Natural killer cell (primary cell): ENCODE measurements around the gene VOPP1. TPM values are rescaled to one million over a fixed set of nuclear protein-coding genes. Genes with fewer than 3 reads are reported as not detected.

Experiments
- ATAC-seq, 3 donors: fragments of 150-1000 bp in 2 of 3; fragments of 200-7000 bp in 1 of 3; cut with Tn5 transposase; 1 replicate in 1 of 3; 2 replicates in 2 of 3; pipeline ENCODE4 v1.10.0; 2021; ENCODE audit warnings: mild to moderate bottlenecking in 2 of 3, moderate library complexity in 2 of 3
- DNase-seq, 2 donors: peaks; one replicate each; pipeline versions ENCODE4 v3.0.0 to v3.0.0-alpha.2; 2013 to 2021; ENCODE audit warnings: mixed read lengths in 1 of 2
- H3K27ac ChIP-seq: one replicate; pipeline ENCODE4 v1.5.1; 2013; ENCODE audit warnings: mild to moderate bottlenecking, low read length
- H3K27me3 ChIP-seq: one replicate; pipeline ENCODE4 v1.6.1; 2013; ENCODE audit warnings: low read length; ENCODE audit not compliant: control insufficient read depth, insufficient read depth
- H3K36me3 ChIP-seq: one replicate; pipeline ENCODE4 v1.6.1; 2013; ENCODE audit warnings: low read length; ENCODE audit not compliant: control insufficient read depth, insufficient read depth
- H3K4me1 ChIP-seq: one replicate; pipeline ENCODE4 v1.6.1; 2013; ENCODE audit warnings: low read length; ENCODE audit not compliant: control insufficient read depth, insufficient read depth
- H3K4me3 ChIP-seq: one replicate; pipeline ENCODE4 v1.5.1; 2013; ENCODE audit warnings: low read length
- H3K9me3 ChIP-seq: one replicate; pipeline ENCODE4 v1.6.1; 2013; ENCODE audit warnings: low read length; ENCODE audit not compliant: control insufficient read depth, insufficient read depth
- H3K27ac Mint-ChIP-seq, 2 donors: one replicate each; pipeline ENCODE4 v1.8.0; 2022; ENCODE audit warnings: mild to moderate bottlenecking in 2 of 2, mixed read lengths in 2 of 2, moderate library complexity in 1 of 2
- H3K27me3 Mint-ChIP-seq, 2 donors: one replicate each; pipeline ENCODE4 v1.8.0; 2022; ENCODE audit warnings: low read depth in 2 of 2, mixed read lengths in 2 of 2
- H3K36me3 Mint-ChIP-seq: one replicate; pipeline ENCODE4 v1.8.0; 2022; ENCODE audit warnings: mixed read lengths
- H3K4me1 Mint-ChIP-seq, 2 donors: one replicate each; pipeline ENCODE4 v1.8.0; 2022; ENCODE audit warnings: mixed read lengths in 2 of 2
- H3K4me3 Mint-ChIP-seq: one replicate; pipeline ENCODE4 v1.8.0; 2022; ENCODE audit warnings: mild to moderate bottlenecking, moderate library complexity, mixed read lengths
- H3K9me3 Mint-ChIP-seq, 2 donors: one replicate each; pipeline ENCODE4 v1.8.0; 2022; ENCODE audit warnings: mixed read lengths in 2 of 2
- WGBS: methylation state at CpG from one replicate; pipeline ENCODE4 v1.1.7; 2013; ENCODE audit warnings: missing lambda C conversion rate; ENCODE audit not compliant: insufficient coverage; 5-methylcytosine and 5-hydroxymethylcytosine counted together
- intact Hi-C: fragments of 100-400 bp; cut with micrococcal nuclease; formaldehyde crosslinking; loops from one replicate; pipeline ENCODE4 v1.14.2; 2022
- total RNA-seq, 4 donors: library from RNA; stranded (reverse); fragments of 120-200 nt in 1 of 4; gene quantifications; one replicate each; pipeline versions ENCODE4 v1.2.3 to v1.2.4, GENCODE V29; 2013 to 2022
- TF ChIP-seq, protein P1 (sequence below): fragments of 200-600 bp; IDR thresholded peaks from one replicate; pipeline ENCODE4 v1.8.0; 2022; ENCODE audit warnings: antibody characterized with exemption

Gene VOPP1
- total RNA-seq, 3 donors from 2014 or later (not counting 1 experiment from before 2014, with no cell fraction given): 79.3 to 115 (median 110) TPM

DNA sequence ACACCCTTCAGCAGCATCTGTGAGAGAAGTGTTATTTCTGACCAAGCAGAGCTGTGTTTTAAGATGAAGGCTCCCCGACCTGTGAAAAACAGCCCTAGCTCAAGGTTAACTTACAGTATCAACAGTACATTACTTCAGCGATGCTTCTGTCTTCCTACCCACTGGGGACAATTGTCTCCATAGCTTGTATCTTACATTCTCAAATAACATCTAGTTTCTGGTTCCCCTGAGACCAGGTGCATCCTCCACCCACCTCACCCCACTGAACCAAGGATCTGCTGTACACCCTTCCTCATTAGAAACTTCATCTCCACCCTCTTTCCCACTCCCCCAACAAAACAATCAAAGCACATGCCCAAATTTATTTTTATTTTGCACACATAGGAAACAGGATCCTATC, 102.0 kb downstream of the VOPP1 start:
- Histone ChIP-seq H3K9me3 (no peaks in the 10 kb centered on the region), H3K27me3 (no peaks in the 10 kb centered on the region), H3K36me3 (peaks cover 6% of the 10 kb centered on the region), H3K27ac (no peak overlapping the region), H3K4me3 (no peak overlapping the region), H3K4me1 (peaks cover 26% of the 10 kb centered on the region)
- Mint-ChIP-seq H3K27me3 (no peaks in the 10 kb centered on the region), H3K36me3 (peaks cover 3% of the 10 kb centered on the region), H3K4me3 (no peak overlapping the region), H3K27ac (peak overlapping the region; percentile 21 to 49), H3K4me1 (peaks cover 31 to 33% of the 10 kb centered on the region in 2 donors), H3K9me3 (no peaks in the 10 kb centered on the region)
- DNase-seq: no peak
- intact Hi-C loops: no loop called here
- TF ChIP-seq, protein P1, sequence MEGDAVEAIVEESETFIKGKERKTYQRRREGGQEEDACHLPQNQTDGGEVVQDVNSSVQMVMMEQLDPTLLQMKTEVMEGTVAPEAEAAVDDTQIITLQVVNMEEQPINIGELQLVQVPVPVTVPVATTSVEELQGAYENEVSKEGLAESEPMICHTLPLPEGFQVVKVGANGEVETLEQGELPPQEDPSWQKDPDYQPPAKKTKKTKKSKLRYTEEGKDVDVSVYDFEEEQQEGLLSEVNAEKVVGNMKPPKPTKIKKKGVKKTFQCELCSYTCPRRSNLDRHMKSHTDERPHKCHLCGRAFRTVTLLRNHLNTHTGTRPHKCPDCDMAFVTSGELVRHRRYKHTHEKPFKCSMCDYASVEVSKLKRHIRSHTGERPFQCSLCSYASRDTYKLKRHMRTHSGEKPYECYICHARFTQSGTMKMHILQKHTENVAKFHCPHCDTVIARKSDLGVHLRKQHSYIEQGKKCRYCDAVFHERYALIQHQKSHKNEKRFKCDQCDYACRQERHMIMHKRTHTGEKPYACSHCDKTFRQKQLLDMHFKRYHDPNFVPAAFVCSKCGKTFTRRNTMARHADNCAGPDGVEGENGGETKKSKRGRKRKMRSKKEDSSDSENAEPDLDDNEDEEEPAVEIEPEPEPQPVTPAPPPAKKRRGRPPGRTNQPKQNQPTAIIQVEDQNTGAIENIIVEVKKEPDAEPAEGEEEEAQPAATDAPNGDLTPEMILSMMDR: no peak
- no peak for ATAC-seq
- 49% methylated on average over 2 of the region's 2 CpGs for WGBS

DNA sequence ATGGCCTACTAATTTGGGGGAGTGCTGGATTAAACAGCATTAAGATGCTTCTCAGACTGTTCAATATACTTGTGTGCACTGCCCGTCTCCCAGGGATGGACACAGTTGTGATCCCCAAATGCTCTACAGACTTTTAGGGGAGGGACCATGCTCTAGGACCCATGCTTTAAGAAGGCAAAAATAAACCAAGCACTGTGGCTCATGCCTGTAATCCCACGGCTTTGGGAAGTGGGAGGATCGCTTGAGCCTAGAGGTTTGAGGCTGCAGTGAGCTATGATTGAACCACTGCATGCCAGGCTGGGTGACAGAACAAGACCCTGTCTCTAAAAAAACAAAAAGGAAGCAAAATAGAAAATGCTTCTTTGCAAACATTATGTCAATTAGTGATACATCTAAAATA, 102.6 kb downstream of the VOPP1 start:
- Histone ChIP-seq H3K4me3 (no peak overlapping the region), H3K27me3 (no peaks in the 10 kb centered on the region), H3K27ac (peak overlapping the region; percentile 31), H3K36me3 (peaks cover 7% of the 10 kb centered on the region), H3K9me3 (no peaks in the 10 kb centered on the region), H3K4me1 (peaks cover 21% of the 10 kb centered on the region)
- no peak overlapping the region for H3K4me3 Mint-ChIP-seq
- peaks cover 8% of the 10 kb centered on the region for H3K36me3 Mint-ChIP-seq
- peak in 1 of 3 donors; percentile 3 for ATAC-seq
- H3K4me1 Mint-ChIP-seq: peaks cover 28% of the 10 kb centered on the region in 2 donors
- WGBS: 50% methylated on average over 3 of the region's 3 CpGs
- DNase-seq: no peak
- intact Hi-C loops: no loop called here
- no peaks in the 10 kb centered on the region for H3K9me3 Mint-ChIP-seq
- H3K27me3 Mint-ChIP-seq: no peaks in the 10 kb centered on the region
- H3K27ac Mint-ChIP-seq: peak overlapping the region in 1 of 2 donors; percentile 63
- TF ChIP-seq, protein P1: no peak

GRCh38 chr7:55469271-55469681, 103.0 kb downstream of the VOPP1 start:
- peaks cover 23 to 27% of the 10 kb centered on the region in 2 donors for H3K4me1 Mint-ChIP-seq
- H3K9me3 Mint-ChIP-seq: no peaks in the 10 kb centered on the region
- TF ChIP-seq, protein P1: no peak
- Histone ChIP-seq H3K4me3 (no peak overlapping the region), H3K27ac (peak overlapping the region; percentile 31), H3K27me3 (no peaks in the 10 kb centered on the region), H3K9me3 (no peaks in the 10 kb centered on the region), H3K4me1 (peaks cover 16% of the 10 kb centered on the region), H3K36me3 (peaks cover 11% of the 10 kb centered on the region)
- ATAC-seq (peak in 1 of 3 donors; percentile 60), DNase-seq (peak in 1 of 2 donors; percentile 73)
- intact Hi-C loops: no loop called here
- H3K27ac Mint-ChIP-seq: peak overlapping the region in 1 of 2 donors; percentile 63
- no peaks in the 10 kb centered on the region for H3K27me3 Mint-ChIP-seq
- H3K36me3 Mint-ChIP-seq: peaks cover 11% of the 10 kb centered on the region
- H3K4me3 Mint-ChIP-seq: no peak overlapping the region
- WGBS: 12% methylated on average over 2 of the region's 2 CpGs

- Histone ChIP-seq H3K9me3 (no peaks in the 10 kb centered on the region), H3K27ac (no peak overlapping the region), H3K36me3 (peaks cover 19% of the 10 kb centered on the region), H3K27me3 (no peaks in the 10 kb centered on the region), H3K4me1 (peaks cover 15% of the 10 kb centered on the region), H3K4me3 (no peak overlapping the region)
- DNase-seq (no peak), ATAC-seq (no peak)
- TF ChIP-seq, protein P1: no peak
- Mint-ChIP-seq H3K27ac (peak overlapping the region; percentile 39 to 63), H3K4me3 (no peak overlapping the region), H3K36me3 (peaks cover 11% of the 10 kb centered on the region), H3K4me1 (peaks cover 18 to 24% of the 10 kb centered on the region in 2 donors), H3K9me3 (no peaks in the 10 kb centered on the region), H3K27me3 (no peaks in the 10 kb centered on the region)
- intact Hi-C loops: no loop called here
- 98% methylated on average over 8 of the region's 8 CpGs for WGBS
Measured at GRCh38 chr7:55468495-55468894, 103.8 kb downstream of the VOPP1 start.
